NB4 (cell line): ENCODE data around the gene VAV3.

Experiments
- CTCF ChIP-seq: IDR thresholded peaks from one replicate; pipeline ENCODE4 v1.5.1; 2012; ENCODE audit warnings: low read depth, low read length
- MAX ChIP-seq: IDR thresholded peaks from 2 replicates; pipeline ENCODE4 v1.6.1; 2011; ENCODE audit warnings: low read depth, low read length
- MYC ChIP-seq: IDR thresholded peaks from 2 replicates; pipeline ENCODE4 v1.6.1; 2011; ENCODE audit warnings: low read depth, low read length
- POLR2A ChIP-seq: IDR thresholded peaks from 2 replicates; pipeline ENCODE4 v1.6.1; 2011; ENCODE audit warnings: mild to moderate bottlenecking; ENCODE audit not compliant: insufficient read length; ENCODE audit errors: extremely low read depth

GRCh38 chr1:107789817-107790524, 175.0 kb downstream of the VAV3 start:
- TF ChIP-seq CTCF (no peak), MAX (no peak), POLR2A (no peak), MYC (no peak)
